Neural crest cell (in vitro differentiated cells): Measurements from ENCODE around the gene CFAP53. TPM values are rescaled to one million over a fixed set of nuclear protein-coding genes. Genes with fewer than 3 reads are reported as not detected.

ENCODE experiments used
- DNase-seq: peaks from one replicate; pipeline ENCODE4 v3.0.0; 2021; ENCODE audit warnings: low read depth, mixed read lengths, low spot score
- H3K27ac Mint-ChIP-seq: one replicate; pipeline ENCODE4 v1.8.0; 2021; ENCODE audit warnings: mild to moderate bottlenecking, mixed read lengths; ENCODE audit not compliant: unreplicated experiment
- H3K27me3 Mint-ChIP-seq: 2 replicates; pipeline ENCODE4 v1.8.0; 2021; ENCODE audit warnings: low read depth, mild to moderate bottlenecking, mixed read lengths
- H3K36me3 Mint-ChIP-seq: 2 replicates; pipeline ENCODE4 v1.8.0; 2021; ENCODE audit warnings: low read depth, mild to moderate bottlenecking, mixed read lengths
- H3K4me1 Mint-ChIP-seq: 2 replicates; pipeline ENCODE4 v1.8.0; 2021; ENCODE audit warnings: mixed read lengths
- H3K4me3 Mint-ChIP-seq: one replicate; pipeline ENCODE4 v1.8.0; 2021; ENCODE audit warnings: mild to moderate bottlenecking, mixed read lengths
- H3K9me3 Mint-ChIP-seq: 2 replicates; pipeline ENCODE4 v1.8.0; 2021; ENCODE audit warnings: mixed read lengths
- total RNA-seq: library from RNA; stranded (reverse); gene quantifications from 2 replicates; pipeline ENCODE4 v1.2.1, GENCODE V29; 2021
- TF ChIP-seq, protein P1 (sequence below): fragments of 200-600 bp; sonication (generic); conservative IDR thresholded peaks from 2 replicates; pipeline ENCODE4 v1.5.0; 2021; ENCODE audit warnings: antibody characterized with exemption, mild to moderate bottlenecking

Gene CFAP53
- total RNA-seq, 1 donor from 2014 or later: 0.54 TPM

DNA sequence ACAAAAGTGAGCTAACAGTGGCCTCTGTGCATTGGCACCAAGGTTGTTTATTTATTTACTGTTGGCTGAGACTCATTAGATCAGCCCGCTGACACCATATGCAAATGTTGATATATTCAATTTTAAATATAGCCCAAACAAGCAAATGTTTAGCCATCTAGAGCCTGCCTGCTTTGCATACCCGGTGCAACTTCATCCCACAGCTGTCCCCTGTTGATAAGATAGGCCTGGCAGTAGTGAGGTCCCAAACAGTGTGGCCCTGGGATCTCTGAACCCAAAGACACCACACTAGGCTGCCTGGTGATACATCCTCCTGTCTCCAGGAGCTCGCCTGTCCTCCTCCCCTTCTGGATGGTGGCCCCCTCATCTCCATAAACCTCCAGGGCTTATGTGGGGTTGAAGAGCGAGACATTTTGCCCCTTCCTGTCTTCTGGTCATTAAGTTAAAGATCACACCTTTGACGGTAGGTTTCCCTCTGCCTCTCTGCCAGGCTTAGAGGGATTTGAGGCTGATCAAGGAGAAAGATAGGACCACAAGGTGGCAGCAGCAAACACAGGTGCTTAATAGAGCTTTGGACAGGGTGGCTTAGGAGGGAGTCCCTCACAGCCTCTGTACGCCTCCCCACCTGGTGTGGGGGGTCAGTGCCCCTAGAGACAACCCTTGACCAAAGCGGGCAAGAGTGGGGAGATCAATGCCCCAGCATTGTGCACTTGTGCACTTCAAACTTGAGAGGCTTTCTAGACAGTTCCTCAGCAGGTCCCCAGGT is 47.7 kb downstream of the CFAP53 start:
- DNase-seq: no peak
- H3K36me3 Mint-ChIP-seq: peaks cover 5% of the 10 kb centered on the region
- no peak overlapping the region for H3K4me3 Mint-ChIP-seq

DNA sequence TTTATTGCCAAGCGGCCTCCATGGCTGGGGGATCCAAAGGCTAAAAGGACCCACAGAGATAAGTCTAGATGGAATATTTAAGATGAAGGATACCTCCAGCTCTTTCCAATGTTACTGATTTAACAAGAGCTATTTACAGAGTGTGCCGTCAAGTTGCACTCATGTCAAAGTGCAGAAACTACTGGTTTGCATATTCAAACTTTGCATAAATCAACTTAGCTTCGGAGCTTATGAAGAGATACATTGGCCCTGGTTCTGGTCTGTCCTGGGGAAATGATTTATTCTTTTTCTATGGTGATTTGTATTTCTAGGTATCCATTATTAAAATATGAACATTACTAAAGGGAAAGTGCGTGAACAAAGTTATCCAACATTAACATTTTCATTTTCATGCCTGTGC is 57.0 kb downstream of the CFAP53 start:
- Mint-ChIP-seq H3K36me3 (no peaks in the 10 kb centered on the region), H3K4me3 (no peak overlapping the region), H3K9me3 (no peaks in the 10 kb centered on the region), H3K27ac (no peak overlapping the region), H3K27me3 (peaks cover 29% of the 10 kb centered on the region), H3K4me1 (no peaks in the 10 kb centered on the region)
- DNase-seq: no peak
- TF ChIP-seq, protein P1, sequence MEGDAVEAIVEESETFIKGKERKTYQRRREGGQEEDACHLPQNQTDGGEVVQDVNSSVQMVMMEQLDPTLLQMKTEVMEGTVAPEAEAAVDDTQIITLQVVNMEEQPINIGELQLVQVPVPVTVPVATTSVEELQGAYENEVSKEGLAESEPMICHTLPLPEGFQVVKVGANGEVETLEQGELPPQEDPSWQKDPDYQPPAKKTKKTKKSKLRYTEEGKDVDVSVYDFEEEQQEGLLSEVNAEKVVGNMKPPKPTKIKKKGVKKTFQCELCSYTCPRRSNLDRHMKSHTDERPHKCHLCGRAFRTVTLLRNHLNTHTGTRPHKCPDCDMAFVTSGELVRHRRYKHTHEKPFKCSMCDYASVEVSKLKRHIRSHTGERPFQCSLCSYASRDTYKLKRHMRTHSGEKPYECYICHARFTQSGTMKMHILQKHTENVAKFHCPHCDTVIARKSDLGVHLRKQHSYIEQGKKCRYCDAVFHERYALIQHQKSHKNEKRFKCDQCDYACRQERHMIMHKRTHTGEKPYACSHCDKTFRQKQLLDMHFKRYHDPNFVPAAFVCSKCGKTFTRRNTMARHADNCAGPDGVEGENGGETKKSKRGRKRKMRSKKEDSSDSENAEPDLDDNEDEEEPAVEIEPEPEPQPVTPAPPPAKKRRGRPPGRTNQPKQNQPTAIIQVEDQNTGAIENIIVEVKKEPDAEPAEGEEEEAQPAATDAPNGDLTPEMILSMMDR: no peak

More for the DNA sequence above, 47.7 kb downstream of the CFAP53 start:
- TF ChIP-seq, protein P1: peak; percentile 50
- Mint-ChIP-seq H3K27me3 (peaks cover 33% of the 10 kb centered on the region), H3K9me3 (peaks cover 12% of the 10 kb centered on the region), H3K4me1 (no peaks in the 10 kb centered on the region), H3K27ac (no peak overlapping the region)

DNA sequence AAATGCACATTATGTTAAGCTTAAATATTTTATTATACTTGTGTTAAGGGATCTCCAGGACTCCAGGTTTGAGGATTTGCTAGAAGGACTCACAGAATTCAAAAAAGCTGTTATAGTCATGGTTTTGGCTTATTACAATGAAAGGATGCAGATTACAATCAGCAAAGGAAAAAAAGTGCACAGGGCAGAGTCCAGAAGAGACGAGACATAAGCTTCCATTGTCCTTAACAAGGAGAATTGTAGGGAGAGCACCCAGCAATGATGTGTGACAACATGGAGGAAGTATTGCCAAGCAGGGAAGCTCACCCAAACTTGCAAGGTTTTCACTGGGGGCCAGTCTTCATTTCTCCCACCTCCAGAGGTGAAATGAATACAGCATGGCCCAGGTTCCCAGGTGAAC is 58.6 kb downstream of the CFAP53 start:
- Mint-ChIP-seq H3K27ac (no peak overlapping the region), H3K9me3 (no peaks in the 10 kb centered on the region), H3K4me1 (peaks cover 3% of the 10 kb centered on the region), H3K4me3 (no peak overlapping the region), H3K36me3 (no peaks in the 10 kb centered on the region), H3K27me3 (peaks cover 40% of the 10 kb centered on the region)
- TF ChIP-seq, protein P1: no peak
- no peak for DNase-seq

DNA sequence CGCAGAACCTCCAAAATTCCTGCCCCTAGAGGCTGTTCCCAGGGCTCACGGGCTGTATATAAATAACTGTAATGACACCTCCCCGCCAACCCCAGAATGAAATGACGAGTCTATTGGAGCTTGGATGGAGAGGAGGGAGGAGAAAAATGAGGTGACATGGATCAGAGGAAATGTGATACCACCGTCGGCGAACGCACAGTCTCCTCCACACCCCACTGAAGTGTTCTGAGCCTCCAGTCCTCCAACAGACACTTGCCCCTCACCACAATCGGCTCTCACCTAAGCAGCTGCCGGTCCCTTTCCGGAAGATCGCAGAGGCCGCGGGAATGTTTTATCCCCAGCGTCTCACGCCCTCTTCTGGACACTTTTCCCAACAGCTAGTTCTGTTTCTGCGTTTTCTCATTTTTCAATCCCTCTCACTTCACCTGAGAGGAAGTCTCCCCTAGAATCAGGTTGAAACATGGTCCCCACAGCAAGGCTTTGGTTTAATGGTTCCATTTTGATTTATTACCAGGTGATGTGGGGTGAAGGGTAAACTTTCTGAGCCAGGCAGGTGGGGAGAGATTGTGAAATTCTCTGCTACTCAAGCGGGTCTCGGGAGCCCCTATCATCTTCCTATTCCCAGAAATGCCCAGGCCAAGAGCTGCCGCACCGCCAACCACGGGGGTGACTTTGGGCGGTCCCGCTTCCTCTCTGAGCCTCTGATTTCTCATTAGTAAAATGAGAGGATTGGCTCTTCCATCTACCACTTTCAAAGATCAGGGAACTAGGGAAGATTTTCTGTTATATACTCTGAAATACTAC is 62.3 kb downstream of the CFAP53 start:
- H3K27ac Mint-ChIP-seq: no peak overlapping the region
- H3K4me3 Mint-ChIP-seq: no peak overlapping the region
- H3K36me3 Mint-ChIP-seq: no peaks in the 10 kb centered on the region
- DNase-seq: peak; percentile 60
- H3K27me3 Mint-ChIP-seq: peaks cover 53% of the 10 kb centered on the region
- peaks cover 3% of the 10 kb centered on the region for H3K4me1 Mint-ChIP-seq
- H3K9me3 Mint-ChIP-seq: no peaks in the 10 kb centered on the region
- TF ChIP-seq, protein P1: peak; percentile 84

DNA sequence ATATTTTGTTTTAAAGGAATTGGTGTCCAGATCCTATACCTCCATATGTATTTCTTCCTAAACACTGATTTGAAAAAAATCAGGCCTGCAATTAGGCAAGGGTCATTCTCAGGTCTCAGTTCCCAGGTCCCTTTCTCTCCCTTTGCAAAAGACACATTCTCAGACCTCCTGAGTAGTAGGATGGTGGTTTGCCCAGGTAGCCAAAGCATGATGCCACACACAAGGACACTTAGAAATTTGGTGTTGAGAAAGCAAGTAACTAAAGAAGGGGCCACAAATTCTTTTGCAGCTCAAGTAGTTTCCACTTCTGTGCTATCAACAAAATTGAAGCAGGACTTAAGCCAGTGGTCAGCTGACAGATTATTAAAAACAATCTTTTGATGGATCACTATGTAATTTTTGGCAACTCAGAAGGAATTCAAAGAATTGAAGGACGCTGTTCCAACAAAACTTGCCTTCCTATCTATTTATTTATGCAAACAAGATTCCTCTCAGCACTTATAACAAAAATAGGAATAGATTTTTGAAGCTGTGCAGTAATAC is 64.7 kb downstream of the CFAP53 start:
- H3K4me1 Mint-ChIP-seq: peaks cover 3% of the 10 kb centered on the region
- H3K36me3 Mint-ChIP-seq: no peaks in the 10 kb centered on the region
- no peak overlapping the region for H3K4me3 Mint-ChIP-seq
- H3K27me3 Mint-ChIP-seq: peaks cover 76% of the 10 kb centered on the region
- no peak overlapping the region for H3K27ac Mint-ChIP-seq
- TF ChIP-seq, protein P1: no peak
- no peak for DNase-seq
- no peaks in the 10 kb centered on the region for H3K9me3 Mint-ChIP-seq
